Activated naive CD4-positive, alpha-beta T cell (primary cell): ENCODE results near the gene RMND5B.
"Not testable (repeated sequence)": the region's sequence is repeated elsewhere in the genome, so short reads cannot be mapped to it uniquely, and the experiment has no call there.

ENCODE experiments used
- DNase-seq, 4 experiments: peaks; one replicate each; lab custom pipeline; 2025; lab: John Stamatoyannopoulos, UW

RMND5B gene

DNA sequence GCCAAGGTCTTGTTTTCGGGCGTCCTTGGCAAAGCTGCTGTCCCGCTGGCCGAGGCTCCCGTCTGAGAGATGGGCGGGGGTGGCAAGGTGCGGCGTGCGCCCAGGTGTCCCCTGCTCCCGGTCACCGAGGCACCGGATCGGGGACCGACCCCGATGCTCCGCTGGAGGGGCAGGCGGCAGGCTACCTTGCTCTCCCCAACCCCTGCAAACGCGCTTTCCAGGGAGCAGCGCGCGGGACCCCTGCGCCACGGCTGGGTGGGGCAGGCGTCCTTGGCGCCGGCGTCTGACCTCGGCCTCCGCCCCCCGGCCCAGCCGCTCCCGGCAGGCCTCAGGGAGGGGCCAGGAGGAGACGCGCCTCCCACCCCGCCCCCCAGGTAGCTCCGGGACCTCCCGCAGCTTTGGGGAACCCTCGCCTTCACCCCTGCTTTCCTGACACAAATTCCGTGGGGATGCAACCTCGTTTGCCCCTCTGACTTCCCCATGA, 16.9 kb upstream of the RMND5B start:
- no peak for DNase-seq

DNA sequence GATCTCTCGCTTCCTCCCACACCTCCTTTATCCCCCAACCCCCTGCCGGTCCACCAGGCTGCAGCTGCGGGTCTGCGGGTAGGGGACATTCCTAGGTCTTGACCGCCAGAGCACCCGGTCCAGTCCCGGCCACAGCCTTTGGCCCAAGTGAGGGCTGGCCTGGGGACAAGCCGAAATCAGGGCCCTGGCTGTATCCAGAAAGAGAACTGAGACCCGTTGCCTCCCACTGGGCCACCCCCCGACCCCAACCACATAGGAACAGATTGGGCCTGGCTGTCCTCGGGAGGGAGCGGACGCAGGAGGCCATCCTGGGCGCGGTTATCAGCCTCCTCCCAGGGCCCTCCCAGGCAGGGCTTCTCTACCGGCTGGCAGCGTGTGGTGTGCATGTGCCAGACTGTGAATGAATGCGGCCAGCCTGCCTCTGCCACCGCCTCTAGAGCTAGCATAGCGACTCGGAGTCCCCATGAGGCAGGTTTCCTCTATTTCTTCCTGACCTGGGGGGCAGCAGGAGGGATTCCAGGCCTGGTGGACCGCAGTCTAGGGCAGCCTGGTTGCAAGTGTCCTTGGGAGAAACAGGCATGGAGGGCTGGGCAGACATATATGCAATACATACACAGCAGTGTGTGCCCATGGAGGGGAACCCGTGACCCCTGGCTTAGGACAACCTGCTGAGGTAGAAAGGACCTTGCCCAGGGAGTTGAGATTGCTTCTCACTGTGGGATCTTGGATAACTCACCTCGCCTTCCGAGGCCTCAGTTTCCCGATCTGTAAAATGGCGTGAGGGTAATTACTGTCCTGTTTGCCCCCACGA, 16.3 kb upstream of the RMND5B start:
- DNase-seq, result peak in 2 of 4 experiments; percentile 27 to 31

DNA sequence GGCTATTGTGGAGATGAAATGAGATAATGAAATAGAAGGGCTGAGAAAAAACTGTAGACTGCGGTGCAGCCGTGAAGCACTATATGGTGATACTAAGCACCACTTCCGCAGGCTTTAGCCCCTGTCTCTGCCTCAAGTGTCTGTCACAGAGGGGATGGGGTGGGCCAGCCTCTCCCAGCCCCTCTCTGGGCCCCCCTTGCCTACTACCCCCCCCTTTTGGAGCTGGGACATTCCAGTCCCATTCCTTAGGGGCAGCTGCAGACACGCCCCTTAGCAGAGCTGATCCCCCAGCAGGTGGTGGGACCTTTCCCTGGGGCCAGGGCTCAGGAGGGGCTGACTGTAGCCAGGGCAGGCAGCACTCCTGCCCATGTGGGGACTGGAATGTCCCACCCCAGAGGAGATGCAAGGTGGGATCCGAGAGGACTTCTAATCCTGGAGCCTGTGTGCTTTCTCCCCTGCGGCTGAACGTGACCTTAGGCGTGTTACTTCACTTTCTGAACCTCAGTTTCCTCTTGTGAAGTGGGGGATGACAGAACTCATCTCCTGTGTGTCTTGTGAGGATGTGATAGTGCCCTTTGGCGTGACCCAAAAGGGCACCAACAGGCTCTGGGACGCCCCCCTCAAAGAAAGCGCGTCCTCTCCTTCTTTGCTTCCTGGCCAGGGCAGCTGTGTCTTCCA, 15.5 kb upstream of the RMND5B start:
- no peak for DNase-seq

DNA sequence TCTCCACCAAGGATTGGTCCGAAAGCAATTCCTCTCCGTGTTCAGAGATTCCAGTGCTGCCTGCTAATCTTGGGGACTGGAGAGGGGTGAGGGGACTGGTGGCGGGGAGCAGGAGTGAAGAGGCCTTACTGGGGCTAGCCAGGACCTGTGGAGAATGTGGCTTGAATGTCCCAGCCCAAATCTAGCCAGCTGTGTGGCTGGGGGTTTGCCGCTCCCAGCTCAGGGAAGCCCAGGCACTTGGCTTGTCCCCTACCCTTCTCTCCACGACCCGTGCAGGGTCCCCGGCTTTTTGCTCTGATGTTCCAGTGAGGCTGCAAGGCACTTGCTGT, 15.0 kb upstream of the RMND5B start:
- no peak for DNase-seq

DNA sequence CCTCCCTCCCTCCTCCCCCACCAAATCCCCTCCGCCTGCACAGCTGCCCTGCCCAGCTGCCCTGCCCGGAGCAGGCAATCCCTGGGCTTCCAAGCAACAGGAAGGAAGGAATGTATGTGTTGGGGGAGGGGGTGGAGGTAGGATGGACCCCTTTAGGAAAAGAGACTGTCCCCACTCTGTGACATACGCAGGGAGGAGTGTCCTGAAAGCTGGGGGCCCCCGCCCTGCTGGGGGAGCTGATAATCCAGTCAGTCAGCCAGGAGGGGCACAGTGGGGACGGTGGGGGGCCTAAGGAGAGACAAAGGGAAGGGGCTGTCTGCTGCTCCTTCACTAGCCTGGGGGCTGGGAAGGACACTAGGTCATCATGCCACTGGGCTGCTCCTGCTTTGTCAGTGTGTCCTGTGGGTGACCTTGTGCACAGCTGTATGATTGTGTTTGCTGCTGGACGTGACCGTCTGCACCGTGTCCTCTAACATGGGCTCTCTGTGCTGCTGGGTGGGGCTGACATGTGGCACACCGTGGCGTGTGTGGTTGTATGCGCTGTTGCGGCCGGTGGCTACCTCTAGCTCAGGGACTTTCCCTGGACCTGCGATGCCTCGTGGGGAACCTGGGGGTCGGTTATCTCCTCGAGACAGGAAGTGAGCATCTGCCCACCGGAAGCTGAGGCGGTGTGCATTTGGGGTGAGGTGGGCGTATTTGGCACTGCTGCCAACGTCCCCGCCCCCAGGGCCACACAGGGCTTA, 14.5 kb upstream of the RMND5B start:
- peak in 2 of 4 experiments; percentile 9 to 26 for DNase-seq

DNA sequence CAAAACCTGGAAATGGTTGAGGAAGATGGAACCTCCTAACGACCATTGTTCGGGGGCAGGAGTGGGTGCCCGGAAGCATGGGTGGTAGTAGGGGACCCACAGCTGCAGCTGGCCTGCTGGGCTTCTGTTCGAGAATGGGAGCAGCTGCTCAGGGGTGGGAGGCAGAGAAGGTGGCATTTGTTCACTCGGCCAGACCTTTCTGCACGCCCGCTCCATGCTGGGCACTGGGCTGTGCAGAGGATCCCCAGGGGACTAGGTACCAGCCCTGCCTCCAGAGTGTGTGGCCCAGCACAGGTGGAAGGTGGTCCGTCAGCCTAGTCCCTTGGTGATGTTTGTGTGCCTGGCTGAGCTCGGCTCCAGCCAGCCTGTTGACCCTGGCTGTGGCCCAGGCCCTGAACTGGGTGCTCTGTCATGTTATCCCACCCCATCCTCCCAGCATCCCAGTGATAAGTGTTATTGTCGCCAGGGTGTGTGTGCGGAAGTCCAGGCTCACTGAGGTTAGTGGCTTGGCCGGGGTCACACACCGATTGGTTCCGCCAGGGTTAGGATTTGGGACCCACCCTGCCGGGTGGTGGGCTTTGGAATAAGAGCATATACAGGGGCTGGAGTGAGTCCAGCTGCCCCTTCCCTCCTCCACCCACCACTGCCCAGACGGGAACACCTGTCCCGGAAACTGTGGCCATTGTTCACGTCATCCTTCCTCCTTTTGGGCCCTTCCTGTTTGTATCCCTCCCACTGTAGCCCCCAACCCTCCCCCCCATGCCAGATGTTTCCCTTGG, 12.7 kb upstream of the RMND5B start:
- DNase-seq, result no peak

DNA sequence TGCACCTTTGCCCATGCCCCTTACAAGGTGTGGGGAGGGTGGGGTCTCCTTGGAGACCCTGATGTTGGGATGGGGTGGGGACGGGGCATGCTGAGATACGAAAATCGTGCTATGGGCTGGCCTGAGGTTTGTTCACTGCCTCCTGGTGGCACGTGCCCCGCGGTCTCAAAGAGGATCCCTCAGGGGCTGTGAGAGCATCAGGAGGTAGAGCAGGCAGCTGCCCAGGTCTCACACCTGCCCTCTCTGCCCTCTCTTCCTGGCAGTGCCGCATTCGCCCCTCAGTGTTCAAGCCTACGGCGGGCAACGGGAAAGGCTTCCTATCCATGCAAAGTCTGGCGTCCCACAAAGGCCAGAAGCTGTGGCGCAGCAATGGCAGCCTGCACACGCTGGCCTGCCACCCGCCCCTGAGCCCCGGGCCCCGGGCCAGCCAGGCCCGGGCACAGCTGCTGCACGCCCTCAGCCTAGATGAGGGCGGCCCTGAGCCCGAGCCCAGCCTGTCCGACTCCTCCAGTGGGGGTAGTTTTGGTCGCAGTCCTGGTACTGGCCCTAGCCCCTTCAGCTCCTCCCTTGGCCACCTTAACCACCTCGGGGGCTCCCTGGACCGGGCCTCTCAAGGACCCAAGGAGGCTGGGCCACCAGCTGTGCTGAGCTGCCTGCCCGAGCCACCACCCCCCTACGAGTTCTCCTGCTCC, 10.8 kb upstream of the RMND5B start:
- no peak for DNase-seq

DNA sequence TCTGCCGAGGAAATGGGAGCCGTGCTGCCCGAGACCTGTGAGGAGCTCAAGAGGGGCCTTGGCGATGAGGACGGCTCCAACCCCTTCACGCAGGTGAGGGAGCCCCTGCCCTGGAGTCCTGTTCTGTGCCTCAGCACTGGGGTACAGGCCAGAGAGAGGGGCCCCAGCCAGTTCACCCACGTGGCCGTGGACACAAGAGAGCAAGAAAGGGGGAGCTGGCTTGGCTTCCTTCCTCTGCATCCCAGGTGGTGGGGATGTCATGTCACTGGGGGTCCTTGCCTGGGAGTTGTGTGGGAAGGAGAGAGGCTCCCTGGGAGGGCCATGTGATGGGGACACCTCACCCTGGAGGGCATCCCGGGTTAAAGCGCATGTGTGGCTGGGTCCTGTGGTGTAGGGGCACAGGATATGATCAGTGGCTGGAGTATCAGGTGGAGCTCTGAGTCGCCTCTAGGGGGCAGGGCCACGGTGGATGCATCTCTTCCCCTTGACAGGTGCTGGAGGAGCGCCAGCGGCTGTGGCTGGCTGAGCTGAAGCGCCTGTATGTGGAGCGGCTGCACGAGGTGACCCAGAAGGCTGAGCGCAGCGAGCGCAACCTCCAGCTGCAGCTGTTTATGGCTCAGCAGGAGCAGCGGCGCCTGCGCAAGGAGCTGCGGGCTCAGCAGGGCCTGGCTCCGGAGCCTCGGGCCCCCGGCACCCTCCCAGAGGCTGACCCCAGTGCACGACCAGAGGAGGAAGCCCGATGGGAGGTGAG, 10.0 kb upstream of the RMND5B start:
- DNase-seq, result peak; percentile 26 to 83 (median 64)

DNA sequence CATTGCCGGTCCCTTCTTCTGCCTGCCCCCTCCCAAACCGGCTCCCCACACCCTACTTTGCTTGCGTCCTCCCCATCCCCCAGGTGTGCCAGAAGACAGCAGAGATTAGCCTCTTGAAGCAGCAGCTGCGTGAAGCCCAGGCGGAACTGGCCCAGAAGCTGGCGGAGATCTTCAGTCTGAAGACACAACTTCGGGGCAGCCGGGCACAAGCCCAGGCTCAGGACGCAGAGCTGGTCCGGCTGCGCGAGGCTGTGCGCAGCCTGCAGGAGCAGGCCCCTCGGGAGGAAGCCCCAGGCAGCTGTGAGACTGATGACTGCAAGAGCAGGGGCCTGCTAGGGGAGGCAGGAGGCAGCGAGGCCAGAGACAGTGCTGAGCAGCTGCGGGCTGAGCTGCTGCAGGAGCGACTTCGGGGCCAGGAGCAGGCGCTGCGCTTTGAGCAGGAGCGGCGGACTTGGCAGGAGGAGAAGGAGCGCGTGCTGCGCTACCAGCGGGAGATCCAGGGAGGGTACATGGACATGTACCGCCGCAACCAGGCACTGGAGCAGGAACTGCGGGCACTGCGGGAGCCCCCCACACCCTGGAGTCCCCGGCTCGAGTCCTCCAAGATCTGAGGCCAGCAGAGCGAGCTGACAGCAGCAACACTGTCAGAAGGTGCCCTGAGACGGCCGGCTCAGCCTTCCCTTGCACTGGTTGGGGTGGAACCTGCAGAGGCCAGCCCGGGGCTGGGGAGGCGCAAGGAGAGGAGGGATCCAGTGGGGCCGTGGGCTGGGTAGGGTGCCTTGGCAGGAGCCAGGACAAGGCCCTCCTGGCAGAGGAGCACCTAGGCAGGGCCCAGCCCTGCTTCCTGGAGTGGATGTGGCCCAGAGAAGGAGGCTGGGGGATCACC, 9.2 kb upstream of the RMND5B start:
- no peak for DNase-seq

DNA sequence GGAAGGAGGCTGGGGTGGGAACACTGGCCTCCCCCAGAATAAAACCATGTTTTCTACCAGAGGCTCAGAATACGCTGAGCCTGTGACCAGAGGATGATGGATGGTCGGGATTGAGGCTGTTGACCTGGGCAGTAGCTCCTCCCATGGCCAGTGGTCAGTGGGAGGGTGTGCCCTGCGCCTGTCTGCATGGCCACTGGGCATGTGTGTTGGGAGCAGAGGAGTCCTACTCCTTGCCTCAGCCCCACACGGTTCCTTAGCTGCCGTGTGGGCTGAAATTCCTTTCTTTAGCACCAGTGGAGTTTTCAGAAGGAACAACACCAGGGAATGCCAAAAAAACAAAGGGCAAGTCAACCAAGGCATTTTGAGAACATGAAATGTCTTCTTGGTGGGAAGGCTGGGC, 8.5 kb upstream of the RMND5B start:
- DNase-seq, result no peak

DNA sequence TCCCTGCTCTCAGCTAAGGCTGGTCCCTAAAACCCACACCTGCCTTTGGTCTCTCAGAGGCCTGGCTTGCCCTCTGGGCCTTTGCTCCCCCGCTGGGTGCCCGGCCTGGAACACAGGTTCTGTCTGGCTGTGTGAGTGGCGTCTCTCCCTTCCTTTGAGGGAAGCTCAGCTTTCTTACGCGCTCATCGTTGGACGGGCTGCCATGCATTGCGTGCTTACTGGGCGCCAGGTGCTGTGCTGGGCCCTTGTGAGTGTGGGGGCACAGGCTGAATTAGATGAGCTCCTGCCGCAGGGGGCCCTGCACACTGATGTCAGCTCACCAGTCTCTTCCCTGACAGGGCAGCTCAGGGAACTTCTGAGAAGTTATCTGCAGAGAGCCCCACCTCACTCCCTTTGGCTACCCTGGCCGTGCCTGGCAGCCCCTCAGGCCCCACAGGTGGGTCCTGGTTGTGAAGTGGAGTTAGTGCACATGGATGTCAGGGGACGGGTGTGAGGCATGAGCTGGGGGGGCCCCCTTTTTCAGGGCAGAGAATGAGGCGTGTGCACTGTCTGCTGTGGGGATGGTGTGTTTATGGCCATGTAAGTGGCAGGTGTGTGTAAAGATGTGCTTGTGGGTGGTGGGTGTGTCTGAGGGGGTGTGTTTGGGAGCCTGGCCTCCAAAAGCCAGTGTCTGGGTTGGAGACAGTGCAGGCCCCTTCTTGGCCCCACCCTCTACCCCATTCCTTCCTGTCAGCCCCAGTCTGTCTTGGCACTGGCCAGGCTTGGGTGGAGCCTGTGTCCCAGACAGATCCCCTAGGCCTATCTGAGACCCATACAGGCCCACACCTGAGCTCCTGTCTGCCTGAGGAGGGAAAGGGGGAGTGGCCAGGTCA, 7.5 kb upstream of the RMND5B start:
- DNase-seq, result no peak

DNA sequence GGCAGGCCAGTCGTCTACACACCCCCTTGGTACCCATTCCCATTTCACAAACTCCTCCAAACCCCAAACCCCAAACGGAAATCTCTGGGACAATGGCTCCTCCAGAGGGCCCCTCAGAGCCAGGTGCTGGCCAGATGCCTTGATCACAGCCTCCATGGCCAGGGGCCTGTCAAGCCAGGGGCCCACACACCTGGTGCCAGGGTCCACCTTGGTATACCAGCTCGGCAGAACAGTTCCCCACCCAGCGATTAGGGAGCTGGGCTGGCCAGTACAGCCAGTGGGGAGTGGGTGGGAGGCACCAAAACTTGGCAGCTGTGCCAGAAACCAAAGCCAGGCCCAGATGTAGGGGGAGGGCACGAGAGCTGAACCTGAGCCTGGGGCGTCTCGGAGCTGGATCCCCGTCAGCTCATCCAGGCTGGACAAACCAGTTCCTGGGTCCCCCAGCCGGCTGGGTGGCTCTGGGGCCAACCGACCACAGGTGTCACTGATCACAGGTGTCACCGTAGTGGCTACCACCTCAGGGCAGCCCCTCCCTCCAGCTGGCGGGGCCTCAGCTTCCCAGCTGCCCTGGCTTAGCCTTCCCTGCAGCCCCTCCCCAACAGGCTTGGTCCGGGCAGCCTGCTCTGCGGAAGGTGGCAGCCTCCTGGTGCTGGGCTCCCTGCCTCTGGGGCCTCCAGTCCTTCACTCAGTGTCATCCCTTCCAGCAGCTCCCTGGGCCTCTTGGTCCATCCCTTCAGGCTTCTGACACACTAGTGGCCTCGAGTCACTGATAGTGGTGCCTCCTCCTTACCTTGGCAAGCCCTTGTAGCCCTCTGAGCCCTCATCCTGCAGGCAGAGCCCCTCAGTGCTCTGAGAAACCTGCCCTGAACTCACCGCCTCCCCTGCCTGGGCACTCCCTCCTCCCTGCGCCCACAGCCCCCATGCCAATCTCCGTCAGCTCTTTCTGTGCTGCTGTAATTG, 6.6 kb upstream of the RMND5B start:
- DNase-seq, result no peak

DNA sequence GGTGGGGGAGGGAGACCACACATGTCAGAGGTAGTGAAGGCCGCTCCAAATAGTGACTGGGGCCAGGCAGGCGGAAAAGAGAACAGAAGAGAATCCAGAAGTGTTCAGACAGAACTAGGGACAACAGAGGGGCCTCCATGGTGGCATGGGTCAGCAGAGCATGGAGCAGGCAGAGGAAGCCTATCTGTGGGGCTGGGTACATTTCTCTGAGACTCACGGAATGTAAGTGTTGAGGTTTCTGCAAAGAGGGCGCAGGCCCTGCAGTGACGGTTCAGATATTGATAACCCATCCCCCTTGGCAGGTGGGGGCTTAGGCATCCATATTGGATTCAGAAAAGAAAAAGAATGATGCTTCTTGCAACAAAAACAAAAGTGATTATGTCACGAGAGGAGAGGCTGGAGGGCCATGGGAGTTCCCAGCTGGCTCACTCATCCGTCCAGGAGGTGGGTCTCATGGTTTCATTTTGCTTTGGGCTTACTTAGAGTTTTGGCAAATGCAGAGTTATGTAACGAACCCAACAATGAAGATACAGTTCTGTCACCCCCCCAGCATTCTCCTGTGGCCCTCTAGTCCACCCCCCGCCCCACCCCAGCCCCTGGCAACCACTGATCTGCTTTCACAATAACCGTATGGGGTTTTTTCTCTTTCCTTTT, 5.4 kb upstream of the RMND5B start:
- DNase-seq, result no peak

DNA sequence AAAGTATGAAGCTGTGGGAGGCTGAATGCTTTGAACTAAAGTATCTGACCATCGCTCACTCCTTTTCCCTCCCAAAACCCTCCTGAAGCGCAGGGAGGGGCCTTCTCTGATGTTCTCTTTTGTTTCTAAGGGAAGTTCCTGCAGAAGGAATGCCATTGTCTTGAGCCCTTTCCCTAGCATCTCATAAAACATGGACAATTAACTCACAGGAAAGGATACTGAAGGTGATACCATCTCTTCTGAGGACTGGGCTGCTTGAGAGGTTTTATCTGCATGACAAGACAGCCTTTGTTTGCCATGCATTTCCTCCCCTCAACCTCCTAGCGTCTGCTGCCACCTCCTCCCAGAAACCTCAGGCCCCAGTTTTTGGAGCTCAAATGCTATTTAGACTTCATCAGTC, 4.3 kb upstream of the RMND5B start:
- DNase-seq, result no peak

DNA sequence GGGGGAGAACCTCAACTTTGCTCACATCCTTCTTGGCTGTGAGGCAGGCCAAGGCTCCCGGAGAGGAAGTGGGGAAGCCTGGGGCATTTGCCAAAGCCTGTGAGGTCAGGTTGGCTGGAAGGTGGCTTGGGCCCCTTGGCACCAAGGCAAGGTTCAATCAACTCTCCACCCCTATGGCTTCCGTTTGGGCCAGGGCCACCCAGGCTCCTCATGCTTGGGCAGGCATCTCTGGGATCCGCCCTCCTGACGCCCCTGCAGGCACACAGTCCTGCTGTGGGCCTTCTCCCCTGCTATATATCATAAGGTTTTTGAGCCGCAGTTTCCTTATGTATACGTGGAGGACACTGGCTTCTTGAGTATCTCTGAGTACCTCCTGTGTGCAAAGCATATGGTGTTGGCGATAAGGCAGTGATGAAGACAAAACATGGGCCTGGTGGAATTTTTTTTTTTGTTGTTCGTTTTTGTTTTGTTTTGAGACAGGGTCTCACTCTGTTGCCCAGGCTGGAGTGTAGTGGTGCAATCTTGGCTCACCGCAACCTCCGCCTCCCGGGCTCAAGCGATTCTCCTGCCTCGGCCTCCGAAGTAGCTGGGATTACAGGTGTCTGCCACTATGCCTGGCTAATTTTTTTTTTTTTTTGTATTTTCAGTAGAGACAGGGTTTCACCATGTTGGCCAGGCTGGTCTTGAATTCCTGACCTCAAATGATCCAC, 3.4 kb upstream of the RMND5B start:
- DNase-seq, result not testable (repeated sequence)

DNA sequence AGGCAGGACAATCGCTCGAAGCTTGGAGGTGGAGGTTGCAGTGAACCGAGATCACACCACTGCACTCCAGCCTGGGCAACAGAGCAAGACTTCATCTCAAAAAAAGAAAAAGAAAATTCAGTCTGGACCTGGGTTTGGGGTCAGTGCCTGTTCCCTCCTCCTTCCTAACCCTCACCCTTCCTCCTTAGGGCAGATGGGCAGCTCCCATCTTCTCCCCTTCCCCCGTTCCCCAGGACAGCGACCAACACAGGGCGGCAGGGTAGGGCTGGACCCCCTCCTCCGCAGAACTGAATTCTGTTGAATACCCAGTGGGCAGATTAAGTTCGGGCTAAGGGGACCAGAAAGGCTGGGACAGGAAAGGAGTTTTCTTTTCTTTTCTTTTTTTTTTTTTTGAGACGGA, 1.5 kb upstream of the RMND5B start:
- no peak for DNase-seq
